GM19455 (cell line): ENCODE measurements around the gene SGK1.
"Not testable (repeated sequence)": the region's sequence is repeated elsewhere in the genome, so short reads cannot be mapped to it uniquely, and the experiment has no call there.

Experiments used
- ATAC-seq: cut with Tn5 transposase; IDR thresholded peaks from one replicate; pipeline ENCODE4 v1.9.1; 2021; ENCODE audit not compliant: unreplicated experiment

SGK1 gene

DNA sequence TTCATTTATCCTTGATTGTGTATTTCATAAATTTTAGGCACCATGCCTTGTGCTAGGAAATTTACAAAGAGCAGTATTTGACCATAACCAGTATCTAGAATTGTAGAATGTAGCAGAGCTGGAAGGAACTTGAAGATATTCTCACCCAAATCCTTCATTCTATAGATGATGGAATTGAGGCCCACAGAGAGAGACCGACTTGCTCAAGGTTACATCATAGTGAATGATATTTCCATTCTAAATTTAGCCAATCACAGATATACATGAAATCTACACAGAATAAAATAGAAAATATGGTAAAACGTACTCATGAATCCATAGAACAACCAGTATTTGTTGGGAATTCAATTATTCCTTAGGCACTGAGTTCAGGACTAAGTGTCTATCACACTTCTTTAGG is 10.9 kb upstream of the SGK1 start:
- no peak for ATAC-seq

DNA sequence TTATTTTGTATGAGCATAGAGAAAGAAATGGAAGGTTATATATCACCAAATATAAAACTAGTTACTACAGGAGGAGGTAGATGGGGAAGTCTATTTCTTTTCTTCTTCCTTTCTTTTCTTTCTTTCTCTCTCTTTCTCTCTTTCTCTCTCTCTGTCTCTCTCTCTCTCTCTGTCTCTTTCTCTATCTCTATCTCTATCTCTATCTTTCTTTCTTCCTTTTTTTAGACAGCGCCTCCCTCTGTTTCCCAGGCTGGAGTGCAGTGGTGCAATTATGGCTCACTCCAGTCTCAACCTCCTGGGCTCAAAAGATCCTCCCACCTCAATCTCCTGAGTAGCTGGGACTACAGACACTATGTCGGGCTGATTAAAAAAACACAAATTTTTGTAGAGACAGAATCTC is 10.2 kb upstream of the SGK1 start:
- ATAC-seq, result no peak

DNA sequence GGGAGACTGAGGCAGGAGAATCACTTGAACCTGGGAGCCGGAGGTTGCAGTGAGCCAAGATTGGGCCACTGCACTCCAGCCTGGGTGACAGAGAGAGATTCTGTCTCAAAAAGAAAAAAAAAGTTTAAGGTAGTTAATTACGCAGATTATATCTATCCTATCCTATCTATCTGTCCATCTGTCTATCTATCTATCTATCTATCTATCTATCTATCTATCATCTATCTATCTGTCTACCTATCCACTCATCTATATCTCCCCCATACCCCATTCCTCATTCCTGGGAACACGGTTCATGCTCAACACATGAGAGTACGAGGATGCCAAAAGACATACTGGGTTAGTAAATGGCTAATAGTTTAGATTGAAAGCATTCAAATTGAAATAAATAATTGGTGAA is 8.3 kb upstream of the SGK1 start:
- ATAC-seq, result not testable (repeated sequence)

DNA sequence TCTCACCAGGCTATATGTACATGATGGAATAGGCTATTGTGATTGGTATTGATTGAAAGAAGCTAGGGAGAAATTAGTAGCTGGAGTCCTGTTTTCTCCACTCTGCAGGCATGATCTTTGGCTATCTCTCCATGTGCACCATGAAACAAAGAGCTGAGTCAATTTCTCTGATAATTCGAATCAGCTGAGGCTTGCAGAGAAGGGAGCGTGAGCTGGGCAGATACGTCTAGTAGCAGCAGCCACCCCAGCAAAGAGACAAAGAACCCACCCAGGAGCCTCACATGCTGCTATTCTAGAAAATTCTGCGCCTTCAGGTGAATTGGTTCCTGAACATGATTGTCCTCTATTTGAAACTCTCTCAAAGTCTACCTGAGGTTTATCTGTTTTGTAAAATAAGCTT is 6.9 kb upstream of the SGK1 start:
- ATAC-seq, result no peak

DNA sequence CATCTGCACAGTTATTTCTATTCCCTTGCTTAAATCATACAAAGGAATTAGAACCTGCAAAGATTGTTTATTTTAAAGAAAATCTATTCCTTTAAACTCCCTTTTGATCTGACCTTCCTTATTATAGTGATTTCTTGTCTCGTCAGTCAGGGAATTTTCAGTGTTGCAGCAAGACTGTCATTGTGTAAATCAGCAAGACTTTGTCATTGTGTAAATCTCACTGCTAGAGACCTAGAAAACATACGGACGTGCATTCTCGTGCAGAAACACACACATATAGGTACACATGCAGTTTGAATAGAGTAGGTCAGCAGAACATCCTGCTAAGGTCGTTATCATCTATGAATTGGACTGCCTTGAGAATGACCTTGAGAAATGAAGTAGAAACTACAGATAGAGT is 6.2 kb upstream of the SGK1 start:
- no peak for ATAC-seq

DNA sequence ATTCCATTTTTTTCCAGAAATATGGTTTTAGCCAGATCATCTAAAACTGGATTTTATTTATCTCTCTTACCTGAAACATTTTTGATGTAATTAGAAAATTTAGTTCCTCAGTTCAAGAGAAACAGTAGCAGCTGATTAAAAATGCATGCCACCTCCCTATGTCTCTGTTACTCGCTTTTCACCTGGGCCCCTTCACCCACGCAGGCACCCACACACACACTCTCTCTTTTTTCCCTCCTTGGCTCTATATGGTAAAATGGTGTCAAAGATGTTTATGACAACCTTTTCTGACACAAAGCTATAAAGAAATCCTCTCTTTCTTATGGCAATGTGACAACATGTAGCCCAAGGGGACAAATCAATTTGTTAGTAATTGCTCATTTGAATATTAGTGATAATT is 5.8 kb upstream of the SGK1 start:
- ATAC-seq, result no peak

DNA sequence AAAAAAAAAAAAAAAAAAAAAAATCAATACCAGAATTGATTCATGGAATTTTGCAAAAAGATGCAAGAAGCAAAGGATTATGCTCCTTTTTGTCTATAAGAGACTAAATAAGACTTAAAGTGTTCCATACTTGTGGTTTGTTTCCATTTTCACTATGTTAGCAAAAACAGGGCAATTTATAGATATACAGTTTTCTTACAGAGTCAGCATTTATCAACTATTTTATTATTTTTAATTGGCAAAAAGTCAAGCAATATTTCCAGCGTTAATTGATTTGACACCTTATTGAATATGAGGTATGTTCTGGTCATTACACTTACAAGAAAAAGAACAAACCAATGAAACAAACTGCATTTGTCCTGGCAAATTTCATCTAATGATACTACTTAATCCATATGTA is 5.4 kb upstream of the SGK1 start:
- ATAC-seq, result no peak

DNA sequence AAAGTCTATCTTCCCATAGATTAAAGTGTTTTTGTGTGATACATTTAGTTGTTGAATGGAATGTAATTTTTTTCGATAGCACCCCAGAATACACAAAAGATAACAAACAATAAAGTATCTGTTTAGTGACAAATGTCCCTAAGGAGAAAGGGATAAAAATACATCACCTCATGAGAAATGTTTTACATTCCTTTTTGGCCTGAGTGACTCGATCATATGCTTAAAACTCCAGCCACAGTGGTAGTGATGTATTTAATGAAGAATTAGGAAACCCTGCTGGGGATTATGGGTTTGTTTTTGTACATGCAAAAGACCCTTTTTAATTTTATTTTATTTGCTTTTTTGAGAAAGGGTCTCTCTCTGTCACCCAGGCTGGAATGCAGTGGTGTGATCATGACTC is 4.3 kb upstream of the SGK1 start:
- ATAC-seq, result no peak

DNA sequence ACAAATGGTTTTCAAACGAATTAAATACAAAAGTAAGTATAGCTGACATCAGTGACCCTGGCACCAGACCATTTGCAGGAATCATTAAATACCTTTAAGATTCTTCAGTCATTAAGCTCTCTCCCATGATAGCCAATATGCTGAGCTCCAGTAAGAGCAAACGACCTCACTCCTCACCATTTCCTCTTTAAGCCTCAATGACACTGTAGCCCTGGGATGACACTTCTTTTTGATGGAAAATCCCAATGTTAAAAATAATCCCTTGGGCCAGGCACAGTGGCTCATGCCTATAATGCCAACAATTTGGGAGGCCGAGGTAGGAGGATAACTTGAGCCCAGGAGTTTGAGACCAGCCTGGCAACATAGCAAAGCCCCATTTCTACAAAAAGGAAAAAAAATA is 3.3 kb upstream of the SGK1 start:
- no peak for ATAC-seq

DNA sequence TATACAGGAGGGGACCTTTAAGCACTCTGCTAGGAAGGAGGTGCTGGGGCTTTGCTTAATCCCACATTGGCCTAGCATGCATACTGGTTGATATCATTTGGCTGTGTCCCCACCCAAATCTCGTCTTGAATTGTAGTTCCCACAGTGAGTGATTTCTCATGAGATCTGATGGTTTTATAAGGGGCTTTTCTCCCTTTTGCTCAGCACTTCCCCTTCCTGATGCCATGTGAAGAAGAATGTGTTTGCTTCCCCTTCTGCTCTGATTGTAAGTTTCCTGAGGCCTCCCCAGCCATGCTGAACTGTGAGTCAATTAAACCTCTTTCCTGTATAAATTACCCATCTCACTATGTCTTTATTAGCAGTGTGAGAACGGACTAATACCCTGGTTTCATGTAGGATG is 1.8 kb upstream of the SGK1 start:
- ATAC-seq, result not testable (repeated sequence)

DNA sequence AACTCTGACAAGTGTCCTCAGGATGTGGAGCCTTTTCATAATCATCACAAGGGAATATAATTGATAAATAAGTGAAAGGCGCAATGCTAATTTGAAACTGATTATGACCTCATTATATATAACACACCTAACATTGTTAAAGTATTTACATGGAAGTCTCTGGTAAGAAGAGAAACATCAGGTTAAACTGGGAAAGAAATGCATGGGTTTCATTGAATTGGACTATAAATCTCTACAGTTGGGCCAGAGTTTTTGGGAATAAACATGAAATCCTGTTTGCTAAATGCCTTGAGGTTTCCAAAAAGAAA is 1.0 kb upstream of the SGK1 start:
- ATAC-seq, result no peak

DNA sequence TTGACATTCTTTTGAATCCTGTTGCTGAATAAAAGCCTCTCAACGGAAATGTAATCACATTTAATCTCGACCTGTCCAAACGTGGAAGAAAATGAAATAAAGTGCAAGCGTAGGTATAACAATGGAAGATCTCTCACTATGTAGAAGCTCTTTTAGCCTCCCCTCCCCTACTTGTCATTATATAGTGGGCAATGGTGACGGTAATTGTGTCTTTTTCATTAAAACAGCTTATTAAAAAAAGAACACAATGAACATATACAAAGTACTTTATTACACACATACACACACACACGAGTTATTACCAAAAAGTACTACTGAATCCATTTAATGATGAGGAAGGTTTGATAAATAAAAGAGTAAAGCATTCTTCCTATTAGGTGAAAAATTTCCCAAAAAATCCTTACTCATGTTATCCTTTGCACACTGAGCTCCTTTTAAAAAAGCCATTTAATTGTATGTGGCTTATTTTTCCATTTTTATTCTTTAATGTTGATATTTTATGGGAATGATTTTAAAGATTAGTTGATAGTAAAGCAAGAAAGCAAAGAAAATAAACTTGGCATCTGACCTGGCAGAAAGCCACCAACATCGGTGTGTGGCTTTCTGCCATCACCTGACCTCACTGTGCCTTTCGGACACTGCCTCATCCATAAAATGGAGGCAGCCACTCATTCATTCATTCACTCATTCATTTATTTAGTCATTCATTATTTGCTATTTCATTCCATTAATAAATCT is 493 bp upstream of the SGK1 start:
- no peak for ATAC-seq

DNA sequence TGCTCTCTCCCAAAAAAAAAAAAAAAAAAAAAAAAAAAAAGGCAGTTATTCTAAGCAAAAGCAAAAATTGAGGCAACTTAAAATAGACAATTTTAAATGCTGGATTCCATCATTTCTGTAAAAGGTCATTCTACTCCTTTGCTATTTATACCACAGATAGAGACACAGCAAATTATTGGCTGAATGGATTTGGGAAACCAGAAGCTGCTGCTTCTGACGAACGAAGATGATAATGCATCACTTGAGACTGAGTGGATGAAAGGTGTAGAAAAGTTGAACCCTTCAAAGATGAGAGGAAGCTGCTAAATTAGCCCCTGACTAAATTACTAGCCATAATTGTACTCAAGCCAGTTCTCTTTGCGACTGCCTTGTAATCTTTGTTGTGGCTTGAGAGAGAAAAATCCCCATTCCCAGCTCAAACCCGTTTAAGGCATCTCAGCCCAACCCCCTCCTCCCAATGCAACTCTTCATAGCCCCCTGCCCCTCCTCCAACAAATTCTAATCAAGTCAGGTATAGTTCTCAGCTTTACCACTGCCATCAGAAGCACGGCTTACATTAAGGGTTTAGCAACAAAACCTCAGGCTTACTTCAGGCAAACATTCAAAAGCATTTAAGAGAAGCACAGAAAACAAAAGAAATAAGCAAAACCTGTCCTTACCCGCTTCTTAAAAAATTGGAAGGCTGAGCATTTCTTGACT is 1.0 kb downstream of the SGK1 start:
- no peak for ATAC-seq

DNA sequence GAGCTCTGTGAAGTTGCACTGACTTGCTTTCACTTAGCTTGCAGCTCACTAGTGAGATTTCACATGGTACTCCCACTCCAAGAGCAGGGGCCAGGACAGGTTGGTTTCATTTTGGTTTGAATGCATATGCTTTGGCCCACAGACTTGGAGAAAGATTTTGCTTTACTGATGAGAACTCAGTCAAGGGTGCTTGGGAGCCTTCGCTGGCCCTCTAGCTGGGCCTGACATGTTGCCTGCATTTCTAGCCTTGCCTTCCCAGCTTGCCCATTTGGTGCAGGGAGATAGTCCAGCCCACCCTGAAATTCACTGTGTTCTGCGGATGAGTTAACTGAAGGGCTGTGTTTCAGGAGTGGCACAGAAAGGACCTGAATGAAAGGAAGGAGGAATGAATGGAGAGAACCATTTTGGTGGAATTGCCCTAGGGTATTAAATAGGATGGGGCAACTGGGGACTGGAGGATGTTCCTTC is 1.9 kb downstream of the SGK1 start:
- no peak for ATAC-seq

DNA sequence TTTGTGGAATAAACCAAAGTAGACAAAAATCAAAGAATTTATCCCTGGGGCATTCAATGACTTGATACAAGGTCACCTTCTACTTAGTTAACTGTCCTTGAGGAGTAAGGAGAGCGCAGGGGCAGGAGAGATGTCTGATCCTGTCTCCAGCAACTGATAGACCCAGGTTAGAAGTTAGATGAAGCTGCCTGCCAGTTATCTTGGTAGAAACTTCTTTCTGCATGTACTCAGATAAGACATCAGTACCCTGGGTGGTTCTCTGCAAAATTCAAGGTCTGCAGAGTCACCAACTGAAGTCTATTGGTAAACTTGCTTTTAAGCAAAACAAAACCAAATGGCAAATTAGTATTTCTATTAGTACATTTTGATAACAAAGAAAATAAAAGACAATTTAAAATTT is 2.7 kb downstream of the SGK1 start:
- no peak for ATAC-seq

DNA sequence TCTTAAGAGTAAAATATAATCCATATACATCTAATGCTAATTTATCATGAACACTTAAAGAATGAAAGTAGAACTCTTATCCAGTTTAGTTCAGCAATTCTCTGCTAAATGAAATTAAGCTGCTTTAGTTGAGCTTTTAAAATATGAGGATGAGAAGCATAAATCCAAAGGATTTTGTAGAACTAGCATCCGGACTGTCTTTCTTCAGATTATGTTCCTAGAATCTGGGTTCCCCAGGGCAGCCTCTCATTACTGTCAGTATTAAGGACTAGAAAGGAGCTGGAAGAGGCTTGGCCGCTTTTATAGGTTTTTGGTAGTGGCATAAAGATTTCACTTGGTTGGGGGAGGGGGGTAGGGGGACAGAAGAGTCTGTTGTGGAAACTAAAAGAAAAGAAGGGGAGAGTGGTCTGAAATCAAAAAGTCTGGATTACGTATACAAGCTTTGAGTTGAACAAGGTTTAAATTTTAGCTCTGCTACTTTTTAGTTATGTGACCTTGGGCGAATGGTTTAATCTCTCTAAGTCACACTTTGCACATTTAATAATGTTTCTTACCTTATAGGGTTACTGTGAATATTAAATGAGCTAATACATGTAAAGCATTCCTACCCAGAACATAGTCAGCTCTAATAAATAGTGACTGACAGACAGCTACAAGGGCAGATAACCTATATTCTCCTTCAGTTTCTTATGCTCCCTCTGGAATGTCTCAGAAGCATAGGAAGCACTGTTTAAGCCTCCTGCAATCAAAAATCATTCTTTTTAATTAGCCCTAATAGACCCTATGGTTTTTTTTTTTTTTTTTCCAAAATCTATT is 3.7 kb downstream of the SGK1 start:
- ATAC-seq, result no peak

DNA sequence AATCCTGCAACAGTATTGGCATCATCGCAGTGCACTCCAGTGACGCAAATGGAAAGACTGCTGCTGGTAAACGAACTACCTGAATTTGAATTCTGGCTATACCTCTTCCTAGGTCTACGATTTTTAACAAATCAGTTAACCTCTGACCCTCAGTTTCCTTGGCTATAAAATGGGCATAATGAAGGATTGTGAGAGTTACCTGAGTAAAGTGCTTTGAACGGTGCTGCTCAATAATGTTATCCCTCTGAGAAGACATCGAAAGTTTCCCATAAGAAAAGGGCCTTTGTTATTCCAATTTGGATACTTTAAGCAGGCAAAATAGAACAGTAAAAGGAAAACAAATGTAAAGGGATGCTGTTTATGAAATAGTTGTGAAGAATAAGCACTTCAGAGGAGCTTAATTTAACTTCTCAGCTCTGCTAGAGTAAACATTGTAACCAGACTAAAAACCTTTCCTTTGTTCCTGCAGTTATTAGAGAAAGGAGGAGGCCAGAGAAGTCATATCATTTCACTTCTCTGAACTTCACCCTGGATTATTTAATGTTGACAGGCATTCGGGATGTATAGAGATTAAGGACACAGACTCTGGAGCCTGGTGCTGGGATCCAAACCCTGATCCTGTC is 5.8 kb downstream of the SGK1 start:
- ATAC-seq, result no peak

DNA sequence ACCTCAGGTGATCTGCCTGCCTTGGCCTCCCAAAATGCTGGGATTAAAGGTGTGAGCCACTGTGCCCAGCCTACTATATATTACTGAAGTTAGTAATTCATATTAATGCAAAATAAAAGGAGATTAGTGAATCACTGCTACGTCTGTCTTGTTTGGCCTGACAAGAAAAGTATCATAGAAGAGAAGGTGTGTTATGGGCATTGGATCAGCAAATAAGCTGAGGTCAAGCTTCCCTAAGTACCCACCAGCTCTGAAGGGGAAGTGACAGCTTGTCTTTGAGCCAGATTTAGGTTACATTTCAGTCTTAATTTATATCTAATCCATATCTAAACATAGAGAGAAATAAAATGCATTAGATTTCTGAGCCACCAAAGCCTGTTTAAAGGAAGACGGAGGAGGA is 7.1 kb downstream of the SGK1 start:
- no peak for ATAC-seq

DNA sequence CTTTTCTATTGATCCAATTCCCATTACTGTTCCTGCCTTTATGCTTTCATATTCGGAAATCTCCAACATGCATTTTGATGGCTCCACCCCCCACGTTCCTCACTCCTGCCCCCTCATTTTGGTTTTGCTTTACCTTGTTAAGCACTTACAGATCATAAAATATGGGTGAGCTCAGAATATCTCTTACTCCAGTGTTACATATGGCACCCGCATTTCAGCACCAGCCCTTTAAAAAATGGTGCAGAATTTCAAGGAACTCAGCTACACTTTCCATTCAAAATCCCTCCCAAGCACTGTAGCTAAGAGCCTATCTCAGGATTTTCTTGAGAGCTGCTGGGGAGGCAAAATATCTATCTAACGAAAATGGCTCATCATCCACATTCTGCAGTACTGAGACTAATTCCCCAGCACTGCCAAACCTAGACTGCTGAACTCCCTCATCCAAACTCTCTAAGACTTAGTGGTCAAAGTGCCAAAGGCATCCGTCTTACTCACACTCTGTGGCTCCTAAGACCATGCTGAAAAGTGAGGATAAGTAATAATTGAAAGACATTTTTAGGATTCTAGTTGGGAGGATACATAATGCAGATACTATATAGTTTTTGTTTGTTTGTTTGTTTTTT is 7.8 kb downstream of the SGK1 start:
- ATAC-seq, result no peak

DNA sequence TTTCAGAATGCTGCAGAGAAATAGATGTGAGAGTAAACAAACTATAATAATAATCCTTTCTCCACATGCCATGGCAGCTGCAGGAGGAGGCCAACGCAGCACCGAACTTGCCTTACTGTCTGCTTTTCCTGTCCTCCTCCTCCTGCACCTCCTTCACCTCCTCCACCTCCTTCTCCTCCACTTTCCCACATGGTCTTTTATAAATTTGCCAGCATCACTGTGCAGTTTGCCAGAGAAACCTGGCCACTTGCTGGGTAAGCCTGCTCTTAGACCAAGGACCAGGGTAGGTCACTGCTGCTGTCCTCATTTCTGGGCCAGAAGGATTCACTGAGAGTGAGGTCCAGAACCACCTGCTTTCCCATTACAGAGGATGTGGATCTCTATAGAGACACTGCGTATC is 8.7 kb downstream of the SGK1 start:
- no peak for ATAC-seq

DNA sequence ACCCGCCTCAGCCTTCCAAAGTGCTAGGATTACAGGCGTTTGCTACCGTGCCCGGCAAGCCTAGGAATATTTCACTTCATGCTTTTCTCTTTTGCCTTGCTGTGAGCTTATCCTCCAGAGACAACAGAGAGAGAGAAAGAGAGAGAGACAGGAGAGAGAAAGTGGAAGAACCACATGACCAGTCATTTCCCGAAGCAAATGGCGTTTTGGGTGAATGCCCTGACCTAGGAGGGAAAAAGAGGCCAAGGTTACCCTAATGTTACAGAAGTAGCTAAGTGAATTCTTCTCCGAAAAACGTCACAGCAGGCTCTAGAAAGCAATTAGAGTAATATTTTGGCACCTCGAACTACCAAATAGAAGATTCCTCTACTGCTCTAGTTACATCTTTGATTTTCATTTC is 9.1 kb downstream of the SGK1 start:
- ATAC-seq, result no peak
